Mesothelial cell of epicardium (in vitro differentiated cells): Measurements from ENCODE around the gene HOXA4. TPM values are rescaled to one million over a fixed set of nuclear protein-coding genes. Genes with fewer than 3 reads are reported as not detected.

Experiments
- DNase-seq, 2 experiments: peaks; one replicate each; pipeline ENCODE4 v3.0.0; 2021; ENCODE audit warnings: low spot score in 2 of 2; ENCODE audit not compliant: unreplicated experiment in 2 of 2
- H3K27ac Mint-ChIP-seq: 2 replicates; pipeline ENCODE4 v1.8.0; 2021; ENCODE audit warnings: mixed read lengths
- H3K27me3 Mint-ChIP-seq: 2 replicates; pipeline ENCODE4 v1.8.0; 2021; ENCODE audit warnings: low read depth, mixed read lengths
- H3K36me3 Mint-ChIP-seq: 2 replicates; pipeline ENCODE4 v1.8.0; 2021; ENCODE audit warnings: mixed read lengths
- H3K4me1 Mint-ChIP-seq: 2 replicates; pipeline ENCODE4 v1.8.0; 2021; ENCODE audit warnings: mixed read lengths
- H3K4me3 Mint-ChIP-seq: 2 replicates; pipeline ENCODE4 v1.8.0; 2021; ENCODE audit warnings: mild to moderate bottlenecking, moderate library complexity, mixed read lengths
- H3K9me3 Mint-ChIP-seq: 2 replicates; pipeline ENCODE4 v1.8.0; 2021; ENCODE audit warnings: mixed read lengths
- CTCF ChIP-seq: fragments of 200-600 bp; sonication (generic); IDR thresholded peaks from one replicate; pipeline ENCODE4 v1.5.0; 2021; ENCODE audit warnings: antibody characterized with exemption; ENCODE audit not compliant: unreplicated experiment
- total RNA-seq: library from RNA; stranded (reverse); gene quantifications from 3 replicates; pipeline ENCODE4 v1.2.1, GENCODE V29; 2021

The HOXA4 gene
- total RNA-seq, 1 donor from 2014 or later: 55.9 TPM

- peak overlapping the region; percentile 100 for H3K27ac Mint-ChIP-seq
Measured at GRCh38 chr7:27124902-27125689, 5.5 kb downstream of the HOXA4 start.

GRCh38 chr7:27124096-27124901 lies 6.3 kb downstream of the HOXA4 start:
- peaks cover 36% of the 10 kb centered on the region for H3K36me3 Mint-ChIP-seq

More at GRCh38 chr7:27124902-27125689, 5.5 kb downstream of the HOXA4 start:
- Mint-ChIP-seq H3K27me3 (no peaks in the 10 kb centered on the region), H3K9me3 (no peaks in the 10 kb centered on the region), H3K4me1 (peaks cover 95% of the 10 kb centered on the region), H3K36me3 (peaks cover 36% of the 10 kb centered on the region), H3K4me3 (peak overlapping the region; percentile 88)
- no peak for TF ChIP-seq CTCF
- DNase-seq: no peak

GRCh38 chr7:27123477-27124053 lies 7.0 kb downstream of the HOXA4 start:
- peaks cover 100% of the 10 kb centered on the region for H3K4me1 Mint-ChIP-seq
- TF ChIP-seq CTCF: no peak
- H3K27me3 Mint-ChIP-seq: no peaks in the 10 kb centered on the region
- peak overlapping the region; percentile 88 for H3K4me3 Mint-ChIP-seq
- peaks cover 34% of the 10 kb centered on the region for H3K36me3 Mint-ChIP-seq
- peak overlapping the region; percentile 100 for H3K27ac Mint-ChIP-seq
- no peaks in the 10 kb centered on the region for H3K9me3 Mint-ChIP-seq
- DNase-seq: no peak

More at GRCh38 chr7:27124096-27124901, 6.3 kb downstream of the HOXA4 start:
- Mint-ChIP-seq H3K4me3 (peak overlapping the region; percentile 88), H3K4me1 (peaks cover 100% of the 10 kb centered on the region), H3K27ac (peak overlapping the region; percentile 100), H3K27me3 (no peaks in the 10 kb centered on the region), H3K9me3 (no peaks in the 10 kb centered on the region)
- peak in 1 of 2 experiments; percentile 83 for DNase-seq
- no peak for TF ChIP-seq CTCF

GRCh38 chr7:27123007-27123476 lies 7.5 kb downstream of the HOXA4 start:
- peak overlapping the region; percentile 100 for H3K27ac Mint-ChIP-seq
- H3K4me1 Mint-ChIP-seq: peaks cover 100% of the 10 kb centered on the region
- H3K27me3 Mint-ChIP-seq: no peaks in the 10 kb centered on the region
- DNase-seq: peak in 1 of 2 experiments; percentile 49
- no peak for TF ChIP-seq CTCF
- no peaks in the 10 kb centered on the region for H3K9me3 Mint-ChIP-seq
- peaks cover 31% of the 10 kb centered on the region for H3K36me3 Mint-ChIP-seq
- H3K4me3 Mint-ChIP-seq: peak overlapping the region; percentile 88

- no peaks in the 10 kb centered on the region for H3K27me3 Mint-ChIP-seq
- peak overlapping the region; percentile 88 for H3K4me3 Mint-ChIP-seq
- peaks cover 99% of the 10 kb centered on the region for H3K4me1 Mint-ChIP-seq
- peak in 1 of 2 experiments; percentile 55 for DNase-seq
- no peaks in the 10 kb centered on the region for H3K9me3 Mint-ChIP-seq
- H3K27ac Mint-ChIP-seq: peak overlapping the region; percentile 100
- TF ChIP-seq CTCF: no peak
- peaks cover 29% of the 10 kb centered on the region for H3K36me3 Mint-ChIP-seq
Measured at GRCh38 chr7:27122077-27122910, 8.3 kb downstream of the HOXA4 start.
